ENCODE results near the gene TMEM229B.
"Not testable (repeated sequence)": the region's sequence is repeated elsewhere in the genome, so short reads cannot be mapped to it uniquely, and the experiment has no call there.

The TMEM229B gene

DNA sequence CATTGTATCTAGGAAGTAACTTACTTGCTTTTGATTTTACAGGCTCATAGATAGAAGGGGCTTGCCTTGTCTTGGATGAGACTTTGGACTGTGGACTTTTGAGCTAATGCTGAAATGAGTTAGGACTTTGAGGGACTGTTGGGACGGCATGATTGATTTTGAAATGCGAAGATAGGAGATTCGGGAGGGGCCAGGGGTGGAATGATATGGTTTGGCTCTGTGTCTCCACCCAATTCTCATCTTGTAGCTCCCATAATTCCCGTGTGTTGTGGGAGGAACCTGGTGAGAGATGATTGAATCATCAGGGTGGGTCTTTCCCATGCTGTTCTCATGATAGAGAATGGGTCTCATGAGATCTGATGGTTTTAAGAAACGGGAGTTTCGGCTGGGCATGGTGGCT lies 36.9 kb downstream of the TMEM229B start:
- not testable (repeated sequence) for DNase-seq

DNA sequence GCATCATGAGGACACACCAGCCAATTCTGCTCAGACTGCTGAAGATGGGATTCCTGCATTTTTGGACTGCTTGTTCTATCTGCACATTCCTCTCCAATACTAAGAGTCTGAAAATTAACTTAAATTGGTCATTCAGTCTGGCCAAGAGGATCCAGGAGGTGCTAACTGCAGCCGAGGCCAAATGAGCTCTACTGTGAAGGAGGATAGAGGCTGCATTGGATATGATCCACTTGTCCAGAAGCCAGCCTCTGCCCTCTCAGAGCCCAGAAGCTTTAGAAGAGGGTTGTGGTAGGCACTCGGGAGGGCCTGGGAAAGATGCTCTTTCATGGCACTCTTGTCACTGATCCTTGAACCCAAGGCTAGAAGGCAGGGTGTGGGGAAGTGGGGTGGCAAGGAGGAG lies 39.4 kb downstream of the TMEM229B start:
- DNase-seq, result no peak

DNA sequence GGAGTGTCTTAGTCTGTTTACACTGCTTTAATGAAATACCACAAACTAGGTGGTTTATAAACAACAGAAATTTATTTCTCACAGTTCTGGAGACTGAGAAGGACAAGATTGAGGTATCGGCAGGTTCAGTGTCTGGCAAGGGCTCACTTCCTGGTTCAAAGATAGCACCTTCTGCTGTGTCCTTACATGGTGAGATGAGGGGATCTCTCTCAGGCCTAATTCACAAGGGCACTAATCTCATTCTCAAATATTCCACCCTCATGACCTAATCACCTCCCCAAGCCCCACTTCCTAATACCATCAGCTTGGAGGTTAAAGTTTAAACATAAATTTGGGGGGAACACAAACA lies 41.5 kb downstream of the TMEM229B start:
- DNase-seq, result no peak

DNA sequence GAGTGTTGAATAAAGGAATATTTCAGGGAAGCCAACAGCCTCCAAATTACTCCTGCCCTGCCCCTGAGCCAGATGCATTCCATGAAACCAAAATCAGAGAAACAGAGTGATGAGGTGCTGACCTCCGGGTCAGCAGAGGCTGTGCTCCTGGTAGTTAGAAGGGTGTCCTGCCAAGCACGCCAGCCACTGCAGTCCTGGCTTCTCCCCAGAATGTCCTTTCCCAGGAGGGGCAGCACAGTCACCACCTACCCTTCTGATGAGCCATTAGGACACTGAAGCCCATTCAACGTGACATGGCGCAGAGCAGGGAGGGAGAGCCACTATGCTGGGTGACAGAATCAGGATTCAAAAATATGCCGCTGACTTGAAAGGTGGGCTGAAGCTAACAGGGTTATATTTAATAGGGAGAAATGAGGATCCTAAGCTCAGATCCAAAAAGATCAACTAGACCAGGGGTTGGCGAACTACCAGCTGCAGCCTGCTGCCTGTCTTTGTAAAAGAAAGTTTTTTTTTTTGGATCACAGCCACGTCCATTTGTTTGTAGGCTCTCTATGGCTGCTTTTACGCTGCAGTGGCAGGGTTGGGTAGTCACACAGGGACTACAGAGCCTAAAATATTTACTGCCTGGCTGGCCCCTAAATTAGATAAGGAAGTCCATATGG lies 42.0 kb downstream of the TMEM229B start:
- DNase-seq, result no peak

DNA sequence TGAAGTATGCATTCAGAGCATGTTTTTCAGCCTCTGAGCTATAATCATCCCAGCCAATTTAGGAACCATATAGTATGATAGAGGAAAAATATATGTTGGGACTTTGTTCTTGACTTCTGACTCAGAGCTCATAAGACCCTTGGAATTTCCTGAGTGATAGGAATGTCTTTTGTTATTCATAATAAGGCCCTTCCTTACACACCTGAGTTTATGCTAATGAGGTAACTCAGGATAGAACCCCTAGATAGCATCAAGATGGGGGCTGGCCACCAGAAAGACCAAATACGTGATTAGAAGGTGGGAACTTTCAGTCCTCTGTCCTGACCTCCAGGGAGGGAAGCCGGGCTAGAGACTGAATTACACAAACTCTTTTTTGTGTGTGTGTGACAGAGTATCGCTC lies 44.1 kb downstream of the TMEM229B start:
- DNase-seq, result no peak

DNA sequence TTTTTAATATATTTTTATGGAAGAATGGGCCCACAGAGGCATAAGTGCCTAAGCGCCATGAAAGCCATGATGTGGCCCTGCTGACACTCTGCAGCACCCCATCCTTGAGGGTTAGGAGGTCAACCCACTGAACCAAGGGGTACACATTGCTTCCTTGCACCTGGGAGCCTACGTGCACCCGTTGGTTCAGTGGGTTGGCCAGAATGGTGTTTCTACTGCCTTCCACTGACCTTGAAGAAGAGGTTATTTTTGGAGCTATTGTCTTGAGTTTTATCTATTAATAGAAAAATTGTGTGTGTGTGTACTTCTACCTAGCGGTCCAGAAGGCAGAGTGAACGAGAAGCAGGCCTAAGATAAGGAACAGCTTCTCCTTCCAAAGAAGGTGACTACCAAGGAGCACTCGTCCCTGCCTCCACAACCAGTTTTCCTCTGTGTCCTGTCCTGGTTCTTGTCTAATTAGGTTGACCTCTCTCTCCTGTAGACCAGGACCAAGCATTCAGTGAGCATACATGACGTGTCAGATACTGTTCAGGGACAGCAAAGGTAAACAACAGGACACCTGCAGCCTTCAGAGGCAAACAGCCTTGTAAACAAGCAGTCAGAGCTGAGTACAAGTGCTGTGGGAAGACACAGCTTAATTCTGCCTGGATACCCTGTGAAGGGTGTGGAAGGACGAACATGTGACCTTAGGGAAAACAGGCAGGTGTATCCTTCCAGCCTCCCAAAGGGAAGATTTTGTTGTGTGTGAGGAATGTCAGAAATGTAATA lies 46.2 kb downstream of the TMEM229B start:
- no peak for DNase-seq

DNA sequence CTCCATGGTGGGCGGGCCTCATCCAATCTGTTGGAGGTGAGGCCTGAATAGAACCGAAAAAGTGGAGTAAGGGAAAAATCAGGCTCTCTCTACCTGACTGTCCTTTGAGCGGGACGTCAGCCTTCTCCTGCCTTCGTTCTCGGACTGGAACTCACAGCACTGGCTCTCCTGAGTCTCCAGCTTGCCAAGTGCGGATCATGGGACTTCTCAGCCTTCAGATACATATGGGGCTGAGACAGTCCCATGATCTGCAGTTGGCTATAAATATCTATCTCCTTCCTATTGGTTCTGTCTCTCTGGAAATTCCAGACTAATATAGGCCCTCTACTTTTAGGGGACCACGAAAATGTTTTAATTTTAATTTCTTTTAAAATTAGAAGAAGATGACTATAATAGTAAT lies 46.8 kb downstream of the TMEM229B start:
- DNase-seq, result no peak

DNA sequence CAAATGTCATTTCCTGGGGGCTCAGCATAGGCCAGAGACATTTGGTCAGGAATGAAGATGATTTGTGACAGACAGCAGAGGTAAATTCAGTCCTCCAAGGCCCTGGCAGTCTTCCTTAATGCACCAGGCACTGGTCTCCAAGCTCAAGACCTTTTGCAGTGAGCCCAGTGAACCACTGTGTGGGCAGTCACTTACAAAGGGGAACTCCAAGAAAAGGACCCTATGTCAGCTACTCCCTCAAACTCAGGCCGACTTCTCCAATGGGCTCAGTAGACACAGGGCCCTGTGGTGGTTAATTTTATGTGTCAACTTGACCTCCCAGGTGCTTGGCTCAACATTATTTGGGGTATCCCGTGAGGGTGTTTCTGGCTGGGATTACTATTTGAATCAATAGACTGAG lies 47.3 kb downstream of the TMEM229B start:
- DNase-seq, result no peak

DNA sequence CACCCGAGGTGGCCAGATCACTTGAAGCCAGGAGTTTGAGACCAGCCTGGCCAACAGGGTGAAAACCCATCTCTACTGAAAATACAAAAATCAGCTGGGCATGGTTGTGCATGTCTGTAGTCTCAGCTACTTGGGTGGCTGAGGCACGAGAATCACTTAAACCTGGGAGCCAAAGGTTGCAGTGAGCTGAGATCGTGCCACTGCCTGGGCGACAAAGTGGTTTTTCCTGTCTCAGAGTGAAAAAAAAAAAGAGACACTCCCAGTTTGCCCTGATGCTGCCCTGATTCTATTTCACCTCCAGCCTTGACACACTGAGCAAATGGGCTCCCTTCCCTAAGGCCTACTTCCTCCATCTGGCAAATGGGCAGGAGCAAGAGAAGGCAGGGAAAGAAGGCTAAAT lies 48.0 kb downstream of the TMEM229B start:
- no peak for DNase-seq

DNA sequence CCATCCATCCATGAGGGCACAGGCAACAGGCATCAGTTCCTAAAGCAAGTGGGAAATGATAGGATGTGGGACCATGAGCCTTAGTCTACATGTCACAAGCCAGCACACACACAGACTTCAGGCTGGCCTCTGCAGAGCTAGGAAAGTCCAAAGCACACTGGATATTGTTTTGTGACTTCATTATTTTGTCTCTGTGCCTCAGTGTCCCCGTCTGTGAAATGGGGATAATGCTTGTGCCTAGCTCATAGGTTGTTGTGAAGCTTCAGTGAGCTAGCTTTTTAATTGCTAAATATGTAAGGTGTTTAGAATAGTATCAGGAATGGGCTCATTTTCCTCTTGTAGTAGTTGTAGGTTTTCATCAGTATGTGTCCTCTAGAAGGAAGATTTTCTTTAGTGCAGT lies 49.6 kb downstream of the TMEM229B start:
- DNase-seq, result no peak

DNA sequence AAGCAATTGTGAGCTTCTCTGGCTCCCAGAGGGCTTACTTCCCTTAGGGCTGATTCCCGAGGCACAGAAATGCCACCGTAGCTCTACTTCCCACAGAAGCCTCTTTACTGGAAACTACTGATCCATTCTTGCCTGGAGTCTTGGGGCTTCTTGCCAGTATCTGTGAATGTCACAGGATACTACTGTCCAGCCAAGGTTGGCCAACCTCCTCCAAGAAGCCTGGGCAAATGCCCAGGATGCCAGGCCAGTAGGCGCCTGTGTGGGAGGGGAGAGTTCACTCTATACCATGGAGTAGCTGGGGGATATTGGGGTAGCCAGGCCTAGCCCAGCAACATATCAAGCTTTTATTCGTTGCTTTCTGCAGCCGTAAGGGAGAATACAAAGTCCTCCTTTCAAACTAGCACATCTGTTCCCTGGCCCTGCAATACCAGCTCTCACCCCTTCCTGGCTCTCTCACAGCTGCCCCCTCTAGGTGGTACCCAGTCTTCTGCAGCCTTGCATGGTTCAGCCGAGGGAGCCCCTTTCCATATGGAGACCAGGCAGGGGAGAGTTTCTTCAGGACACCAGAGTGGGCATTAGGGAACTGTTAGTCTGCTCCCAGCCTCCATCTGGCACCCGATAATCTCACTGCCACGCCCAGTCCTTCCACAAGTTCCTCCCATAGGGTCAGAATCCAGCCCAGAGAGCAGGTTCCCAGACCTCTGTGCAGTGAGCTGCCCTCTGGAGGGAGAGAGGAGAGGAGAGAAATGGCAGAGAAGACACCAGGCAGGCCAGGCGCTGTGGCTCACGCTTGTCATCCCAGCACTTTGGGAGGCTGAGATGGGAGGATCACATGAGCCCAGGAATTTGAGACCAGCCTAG lies 52.3 kb downstream of the TMEM229B start:
- DNase-seq, result no peak

DNA sequence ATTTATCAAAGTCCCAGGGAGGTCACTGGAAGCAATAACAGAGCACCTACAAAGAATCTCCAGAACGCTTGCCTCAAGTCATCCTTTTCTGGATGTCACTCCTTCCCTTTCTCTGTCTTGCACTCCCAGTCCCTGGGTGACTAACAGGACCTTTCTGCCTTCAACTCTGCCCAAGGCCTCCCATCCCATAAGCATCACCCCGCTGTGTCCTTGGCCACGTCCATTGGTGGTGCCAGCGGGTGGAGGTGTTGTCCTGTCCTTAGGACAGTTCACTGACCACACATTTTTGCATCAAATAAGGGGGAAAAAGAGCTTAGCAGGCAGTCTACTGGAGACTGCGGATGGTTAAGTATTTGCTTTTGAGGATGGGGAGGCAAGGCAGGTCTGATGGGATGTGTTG lies 52.9 kb downstream of the TMEM229B start:
- DNase-seq, result no peak

DNA sequence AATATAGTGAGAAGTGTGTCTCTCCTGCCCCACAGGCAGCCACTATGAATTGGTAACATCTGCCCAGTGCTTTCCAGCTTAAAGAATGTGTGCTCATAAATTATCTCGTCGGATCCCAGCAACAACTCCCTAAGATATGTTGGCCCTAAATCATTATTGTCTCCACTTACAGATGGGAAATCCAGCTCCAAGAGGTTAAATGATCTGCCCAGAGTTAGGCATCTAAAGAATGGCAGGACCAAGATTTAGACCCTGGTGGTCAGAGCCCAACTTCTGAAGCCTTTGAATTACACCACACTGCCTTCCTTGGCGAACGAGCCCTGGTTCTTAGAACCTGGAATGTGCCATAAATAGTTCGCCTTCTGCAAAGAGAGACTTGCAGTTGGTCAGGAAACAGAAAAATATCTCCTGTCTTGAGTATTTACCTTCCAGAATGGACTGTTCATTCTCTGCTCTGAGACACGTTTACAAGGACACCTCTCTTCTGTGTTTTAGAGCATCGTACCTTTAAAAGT lies 56.4 kb downstream of the TMEM229B start:
- no peak for DNase-seq

DNA sequence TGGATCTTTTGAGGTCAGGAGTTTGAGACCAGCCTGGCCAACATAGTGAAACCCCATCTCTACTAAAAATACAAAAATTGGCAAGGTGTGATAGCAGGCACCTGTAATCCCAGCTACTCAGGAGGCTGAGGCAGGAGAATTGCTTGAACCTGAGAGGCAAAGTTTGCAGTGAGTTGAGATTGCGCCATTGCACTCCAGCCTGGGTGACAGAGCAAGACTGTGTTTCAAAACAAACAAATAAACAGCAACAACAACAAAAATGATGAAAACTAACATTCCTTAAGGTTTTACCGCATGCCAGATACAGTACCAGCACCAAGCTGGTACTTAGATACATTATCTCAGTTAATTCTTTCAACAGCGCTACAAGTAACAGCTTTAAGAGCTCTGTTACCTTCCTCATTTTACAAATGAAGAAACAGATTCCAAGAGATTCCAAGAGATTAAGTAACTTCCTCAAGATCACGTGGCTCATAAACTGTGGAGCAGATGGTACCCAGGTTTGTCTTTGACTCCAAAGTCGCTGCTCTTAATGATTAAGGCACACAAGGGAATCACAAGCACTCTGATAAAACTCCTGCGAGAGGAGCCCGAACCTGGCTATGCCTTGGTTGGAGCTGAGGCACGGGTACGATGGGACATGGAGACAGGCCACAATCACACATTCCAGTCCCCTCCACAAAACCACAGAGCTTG lies 58.9 kb downstream of the TMEM229B start:
- DNase-seq, result no peak

DNA sequence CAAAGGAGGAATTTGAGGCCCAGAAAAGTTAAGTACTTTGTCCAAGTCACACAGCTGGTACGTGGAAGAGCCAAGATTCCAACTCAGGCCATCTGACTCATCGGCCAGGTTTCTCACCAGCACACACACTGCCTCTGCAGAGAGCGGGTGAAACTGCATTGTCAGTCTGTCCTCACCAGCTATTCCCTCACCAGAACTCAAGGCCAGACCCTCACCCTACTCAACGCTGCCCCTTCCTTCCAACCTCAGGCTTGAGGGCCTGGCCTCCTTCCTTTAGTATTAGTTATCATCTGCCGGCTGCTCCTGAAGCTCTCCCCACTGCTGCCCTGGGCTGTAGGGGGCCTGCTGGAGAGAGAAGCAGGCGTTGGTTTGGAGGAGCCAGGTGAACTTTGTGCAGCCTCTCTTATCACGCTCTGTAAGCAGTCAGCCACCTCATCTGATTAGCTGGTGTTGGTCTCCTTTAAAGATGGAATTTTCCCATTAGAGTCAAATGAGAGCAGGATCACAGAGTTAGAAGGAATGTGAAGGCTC lies 60.0 kb downstream of the TMEM229B start:
- peak; percentile 29 for DNase-seq

DNA sequence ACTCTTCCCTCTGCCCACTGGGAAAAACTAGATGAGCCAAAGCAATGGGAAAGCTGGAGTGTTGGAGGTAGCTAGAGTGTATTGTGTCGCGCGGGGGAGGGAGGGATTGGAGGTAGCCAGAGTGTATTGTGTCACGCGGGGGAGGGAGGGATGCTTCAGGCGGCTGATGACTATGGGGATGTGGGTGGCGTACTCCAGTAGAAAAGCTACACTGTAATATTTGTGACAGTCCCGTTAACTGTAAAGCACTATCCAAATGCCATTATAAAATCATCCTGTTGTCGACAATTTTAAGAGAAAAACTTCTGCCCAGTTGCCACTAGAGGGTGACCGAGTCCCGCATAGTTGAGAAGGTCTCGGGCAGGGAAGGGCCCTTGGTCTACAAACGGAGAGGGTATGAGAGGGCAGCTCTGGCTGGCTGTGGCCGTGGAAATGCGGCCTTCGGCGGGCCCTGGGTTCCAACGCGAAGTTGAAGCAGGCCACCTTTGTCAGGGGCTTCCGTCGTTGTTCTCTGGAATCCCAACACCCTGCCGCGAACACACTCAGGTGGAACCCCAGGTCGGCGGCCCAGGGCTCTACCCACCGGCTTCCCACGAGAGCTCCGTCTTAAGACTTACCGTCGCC lies 61.4 kb downstream of the TMEM229B start:
- DNase-seq, result peak; percentile 77

DNA sequence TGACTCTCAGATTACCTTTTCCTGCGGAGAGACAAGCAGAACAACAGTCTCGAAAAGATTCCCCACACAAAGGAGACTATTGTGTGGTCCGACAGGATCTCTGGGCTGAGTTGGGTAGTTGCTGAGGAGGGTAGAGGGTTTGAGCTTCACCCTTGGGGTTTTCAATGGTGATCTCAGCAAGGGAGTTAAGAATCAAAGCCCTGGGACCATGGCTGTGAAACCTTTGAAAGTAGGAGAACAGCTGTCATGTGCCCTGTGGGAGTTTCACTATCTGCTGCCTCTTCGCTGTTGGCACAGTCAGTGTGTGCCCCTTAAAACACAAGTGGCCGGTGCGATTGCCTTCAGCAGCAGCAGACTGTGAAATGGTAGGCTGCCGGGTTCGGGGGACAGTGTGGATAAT lies 62.4 kb downstream of the TMEM229B start:
- DNase-seq, result no peak

DNA sequence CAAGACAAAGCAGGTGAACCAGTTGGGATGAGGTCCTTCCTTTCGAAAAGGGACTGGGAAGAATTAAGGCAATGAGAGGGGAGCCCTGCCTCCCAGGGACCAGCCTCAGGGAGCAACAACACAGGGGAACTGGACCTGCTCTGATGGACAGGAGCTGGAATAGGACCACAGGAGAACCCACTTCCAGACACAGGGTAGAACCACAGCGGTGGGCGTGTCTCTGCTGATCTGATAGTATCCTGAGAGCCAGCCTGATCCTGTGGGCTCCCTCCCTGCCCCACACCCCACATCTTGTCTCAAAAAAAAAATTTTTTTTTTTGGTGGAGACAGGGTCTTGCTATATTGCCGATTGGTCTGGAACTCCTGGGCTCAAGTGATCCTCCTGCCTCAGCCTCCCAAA lies 62.9 kb downstream of the TMEM229B start:
- no peak for DNase-seq

DNA sequence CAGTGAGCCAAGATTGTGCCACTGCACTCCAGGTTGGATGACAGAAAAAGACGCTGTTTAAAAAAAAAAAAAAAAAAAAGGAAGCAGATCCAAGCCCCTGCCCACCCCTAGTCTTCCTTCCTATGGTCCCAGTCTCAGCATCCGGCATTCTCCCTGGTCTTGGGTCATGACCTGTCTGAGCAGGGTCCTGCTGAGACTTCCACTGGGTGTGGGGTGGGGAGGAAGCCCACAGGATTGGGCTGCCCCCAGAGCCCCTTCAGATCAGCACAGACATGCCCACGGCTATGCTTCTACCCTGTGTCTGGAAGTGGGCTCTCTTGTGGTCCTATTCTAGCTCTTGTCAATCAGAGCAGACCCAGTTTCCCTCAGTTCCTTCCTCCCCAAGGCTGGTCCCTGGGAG lies 64.0 kb downstream of the TMEM229B start:
- no peak for DNase-seq

DNA sequence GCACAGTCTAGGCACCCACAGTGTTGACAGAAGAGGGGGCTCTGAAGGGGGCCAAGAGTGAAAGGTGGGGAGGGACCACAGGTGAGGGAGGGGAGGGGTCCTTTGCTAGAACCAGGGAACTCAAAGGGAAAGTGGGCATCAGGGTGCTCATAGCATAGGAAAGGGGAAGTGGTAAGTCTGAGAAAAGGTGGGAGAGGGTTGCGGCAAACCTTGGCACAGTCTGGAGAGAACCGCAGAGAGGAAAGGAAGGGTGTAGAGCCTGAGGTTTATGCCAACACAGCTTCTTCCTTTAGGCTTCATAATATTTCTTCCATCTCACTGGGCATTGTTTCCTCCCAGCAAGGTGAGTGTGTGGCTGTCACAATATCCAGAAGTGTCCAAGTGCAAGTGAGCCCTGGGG lies 65.1 kb downstream of the TMEM229B start:
- no peak for DNase-seq

DNA sequence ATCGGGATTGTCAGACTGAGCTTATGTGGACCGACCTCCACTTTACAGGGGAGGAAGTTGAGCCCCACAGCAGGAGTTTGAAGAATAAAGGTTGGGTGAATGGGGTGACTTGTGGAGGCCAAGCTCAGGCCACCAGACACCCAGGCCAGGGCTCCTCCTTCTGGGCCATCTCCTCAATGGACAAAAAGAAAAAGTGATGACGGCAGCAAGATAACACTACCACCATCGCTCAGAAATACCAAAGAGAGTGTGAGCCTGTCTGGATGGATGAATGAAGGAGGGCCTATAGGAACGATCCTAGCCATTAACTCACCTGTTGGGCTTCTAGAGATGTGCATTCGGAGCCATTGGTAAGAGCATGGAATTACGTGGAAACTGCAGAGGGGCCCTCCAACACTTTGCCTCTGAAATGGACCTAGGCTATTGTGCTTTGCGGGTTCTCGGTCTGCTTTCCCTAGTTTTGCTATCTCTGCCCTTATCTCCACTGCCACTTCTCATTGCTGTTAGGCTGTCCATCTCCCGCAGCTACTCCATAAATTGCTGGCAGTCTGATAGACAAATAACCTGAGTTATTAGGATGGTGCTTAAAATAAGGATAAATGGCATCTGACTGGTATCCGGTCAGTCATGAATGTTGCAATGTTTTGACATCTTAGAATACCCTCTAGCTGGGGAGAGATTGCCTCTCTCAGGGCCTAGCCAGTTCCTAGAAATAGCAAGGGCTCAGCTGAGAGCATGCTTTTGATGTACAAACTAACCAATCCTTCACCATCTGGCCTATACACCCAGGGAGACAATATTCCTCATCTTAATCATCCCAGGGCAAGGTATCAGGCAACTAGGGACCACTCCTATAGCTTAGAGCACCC lies 66.9 kb downstream of the TMEM229B start:
- DNase-seq, result no peak
